K562 (cell line): ENCODE results near the gene RAD54L. TPM values are rescaled to one million over a fixed set of nuclear protein-coding genes. Genes with fewer than 3 reads are reported as not detected.
A peak's percentile ranks its signal among the peaks of the same experiment; 100 is the strongest.

Experiments used
- FOXK1 ChIP-seq: sonication (generic); formaldehyde crosslinking; IDR thresholded peaks from 2 replicates; pipeline ENCODE4 v1.8.0; 2022; ENCODE audit warnings: missing genetic modification reagents, mild to moderate bottlenecking, borderline replicate concordance
- GATAD2A ChIP-seq: fragments of 450-650 bp; IDR thresholded peaks from 2 replicates; pipeline ENCODE4 v1.6.1; 2017
- HIVEP1 ChIP-seq: fragments of 250-450 bp; sonication (Bioruptor Pico); IDR thresholded peaks from 2 replicates; pipeline ENCODE4 v1.4.0; 2020; ENCODE audit warnings: mild to moderate bottlenecking
- HNRNPUL1 ChIP-seq: fragments of 200-400 bp; formaldehyde crosslinking; IDR thresholded peaks from 2 replicates; pipeline ENCODE4 v1.6.1; 2017; ENCODE audit warnings: low read length
- IFI16 ChIP-seq: fragments of 250-450 bp; sonication (Bioruptor Pico); IDR thresholded peaks from 2 replicates; pipeline ENCODE4 v2.1.2; 2022; ENCODE audit warnings: mild to moderate bottlenecking, inconsistent platforms
- L3MBTL2 ChIP-seq: fragments of 450-650 bp; IDR thresholded peaks from 2 replicates; pipeline ENCODE4 v1.6.1; 2016; ENCODE audit warnings: mild to moderate bottlenecking, moderate library complexity
- MAZ ChIP-seq, 2 experiments: fragments of 450-650 bp in 1 of 2; sonication (generic) in 1 of 2; formaldehyde crosslinking; IDR thresholded peaks in 1 of 2; conservative IDR thresholded peaks in 1 of 2; 2 replicates each; pipeline versions ENCODE4 v1.4.0 to v1.5.0; 2020; ENCODE audit warnings: mild to moderate bottlenecking in 1 of 2, missing genetic modification reagents in 1 of 2
- MTA2 ChIP-seq: fragments of 450-650 bp; IDR thresholded peaks from 2 replicates; pipeline ENCODE4 v1.6.1; 2016; ENCODE audit warnings: low read depth
- NFE2 ChIP-seq: IDR thresholded peaks from 2 replicates; pipeline ENCODE4 v1.6.1; 2014; ENCODE audit warnings: antibody characterized with exemption, low read depth
- NONO ChIP-seq, 2 experiments: fragments of 200-400 bp in 1 of 2; fragments of 450-650 bp in 1 of 2; formaldehyde crosslinking in 1 of 2; IDR thresholded peaks; 2 replicates each; pipeline ENCODE4 v1.6.1; 2017; ENCODE audit warnings: low read depth in 2 of 2, mild to moderate bottlenecking in 2 of 2, moderate library complexity in 2 of 2, low read length in 1 of 2
- PTBP1 ChIP-seq: fragments of 200-400 bp; formaldehyde crosslinking; IDR thresholded peaks from 2 replicates; pipeline ENCODE4 v1.6.1; 2017; ENCODE audit warnings: low read depth, low read length
- RAD21 ChIP-seq, 2 experiments: fragments of 250-450 bp in 1 of 2; fragments of 450-650 bp in 1 of 2; sonication (Bioruptor Pico) in 1 of 2; formaldehyde crosslinking in 1 of 2; IDR thresholded peaks in 1 of 2; conservative IDR thresholded peaks in 1 of 2; 2 replicates each; pipeline versions ENCODE4 v1.4.0 to v1.8.0; 2020 to 2022; ENCODE audit warnings: mild to moderate bottlenecking in 2 of 2, moderate library complexity in 1 of 2
- RB1 ChIP-seq: fragments of 450-650 bp; IDR thresholded peaks from 2 replicates; pipeline ENCODE4 v1.6.1; 2017; ENCODE audit warnings: low read depth, mild to moderate bottlenecking
- RBBP5 ChIP-seq: fragments of 200-600 bp; sonication (generic); IDR thresholded peaks from 2 replicates; pipeline ENCODE4 v1.6.1; 2012; ENCODE audit warnings: borderline replicate concordance, mild to moderate bottlenecking, low read length, control low read depth, inconsistent platforms; ENCODE audit not compliant: insufficient read depth, poor library complexity, severe bottlenecking
- RBM14 ChIP-seq: fragments of 200-400 bp; formaldehyde crosslinking; IDR thresholded peaks from 2 replicates; pipeline ENCODE4 v1.6.1; 2018; ENCODE audit warnings: low read depth, mild to moderate bottlenecking, low read length, moderate library complexity, borderline replicate concordance; ENCODE audit not compliant: insufficient read depth
- RBM22 ChIP-seq: fragments of 200-400 bp; formaldehyde crosslinking; IDR thresholded peaks from 2 replicates; pipeline ENCODE4 v1.6.1; 2018; ENCODE audit warnings: low read length, low read depth; ENCODE audit not compliant: poor library complexity, severe bottlenecking
- SIN3A ChIP-seq, 2 experiments: fragments of 150-350 bp in 1 of 2; IDR thresholded peaks; 2 replicates each; pipeline ENCODE4 v1.6.1; 2011 to 2016; ENCODE audit warnings: borderline replicate concordance in 2 of 2, low read depth in 2 of 2, low read length in 2 of 2, mild to moderate bottlenecking in 2 of 2, moderate library complexity in 2 of 2; ENCODE audit not compliant: control insufficient read depth in 1 of 2
- ZBTB17 ChIP-seq: fragments of 450-650 bp; formaldehyde crosslinking; IDR thresholded peaks from 2 replicates; pipeline ENCODE4 v1.4.0; 2020; ENCODE audit warnings: mild to moderate bottlenecking
- polyA plus RNA-seq, 8 experiments: library from polyadenylated mRNA; depleted of rRNA in 4 of 8; stranded (reverse) in 5 of 8; unstranded in 3 of 8; fragments of >200 nt; fragmentation: Nextera tagmentation in 2 of 8; fragmentation: Illumina TruSeq in 1 of 8; extraction: Ambion mirVana in 2 of 8; extraction: Trizol in 1 of 8; gene quantifications; 2 replicates each; pipeline versions ENCODE4 v1.2.1 to v1.2.3, GENCODE V29; 2011 to 2014; ENCODE audit warnings: inconsistent platforms in 1 of 8, missing spikeins in 1 of 8
- total RNA-seq, 7 experiments: library from RNA; depleted of rRNA in 6 of 7; stranded (reverse); fragments of >200 nt in 6 of 7; fragmentation: Illumina TruSeq in 2 of 7; extraction: Trizol in 2 of 7; gene quantifications; 2 replicates each; pipeline versions ENCODE4 v1.2.1 to v1.2.3, GENCODE V29; 2011 to 2021; ENCODE audit warnings: low replicate concordance in 1 of 7
- TF ChIP-seq, protein P1 (sequence below): IDR thresholded peaks from 2 replicates; pipeline ENCODE4 v1.6.1; 2011; ENCODE audit not compliant: insufficient read length; ENCODE audit errors: extremely low read depth
- TF ChIP-seq, protein P2 (sequence below): fragments of 150-350 bp; IDR thresholded peaks from 2 replicates; pipeline ENCODE4 v1.6.1; 2014; ENCODE audit warnings: low read depth, mild to moderate bottlenecking, low read length, borderline replicate concordance

The RAD54L gene
- total and polyA plus RNA-seq, 9 of the 15 experiments (the other 6 are each of a cell fraction or from before 2014, with no cell fraction given) = 17.9 to 92.3 (median 37.5) TPM

DNA sequence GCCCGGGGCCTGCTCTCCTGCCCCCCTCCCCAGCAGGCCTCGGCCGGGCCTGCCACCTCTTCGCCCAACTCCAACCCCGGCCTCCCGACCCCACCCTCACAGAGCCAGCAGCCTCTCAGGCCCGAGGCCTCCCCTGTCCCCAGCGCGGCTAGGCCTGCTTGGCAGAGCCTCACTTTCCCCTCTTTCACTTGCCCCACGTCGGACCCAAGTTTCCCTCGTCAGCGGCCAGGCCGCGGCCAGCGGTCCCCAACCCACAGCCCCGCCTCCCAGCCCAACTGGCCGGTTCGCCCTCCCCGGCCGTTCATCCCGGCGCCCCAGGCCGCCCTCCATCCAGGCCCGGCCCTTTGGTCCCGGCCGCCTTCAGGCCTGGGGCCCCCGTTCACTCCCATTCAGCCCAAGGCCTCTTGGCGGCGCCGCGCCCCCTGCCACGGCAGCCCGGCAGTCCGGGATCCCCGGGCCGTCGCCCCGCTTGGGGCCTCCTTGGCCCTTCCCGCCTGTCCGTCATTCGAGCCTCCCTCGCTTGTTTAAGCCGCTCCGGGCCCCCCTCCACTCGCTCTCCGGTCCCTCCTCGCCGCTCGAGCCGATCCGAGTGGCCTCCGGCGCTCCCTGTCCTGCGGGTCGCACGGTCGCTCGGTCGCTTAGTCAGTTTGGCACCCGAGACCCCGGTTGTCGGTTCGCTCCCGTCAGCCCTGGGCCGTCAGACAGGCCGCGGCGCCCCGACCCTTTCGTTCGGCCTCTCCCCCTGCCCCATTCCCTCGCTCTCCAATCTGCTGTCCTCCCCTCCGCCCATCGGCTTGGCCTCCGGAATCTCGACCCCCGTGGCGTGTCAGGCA, 54.5 kb downstream of the RAD54L start (continued):
- TF ChIP-seq MAZ (CRISPR knock-in tag; conservative IDR thresholded peaks at IDR 0.05 in 1 of 2, IDR thresholded peaks at IDR 0.05 in 1 of 2) (peak in 1 of 2 experiments; percentile 65; a peak in 1 of 4 replicates), SIN3A (IDR thresholded peaks at IDR 0.05; ENCODE audit: borderline replicate concordance in 2 of 2, control insufficient read depth in 1 of 2, low read depth in 2 of 2, low read length in 2 of 2) (peak in 1 of 2 experiments; percentile 70; a peak in 1 of 4 replicates), RBM14 (0 out of 2 replicates have a peak, but pooled peaks have one; percentile 67), ZBTB17 (CRISPR knock-in tag) (peak; percentile 56; the same call in 1 of the 2 replicates), FOXK1 (CRISPR knock-in tag) (peak; percentile 86; the same call in 1 of the 2 replicates), PTBP1 (no peak), NFE2 (no peak), RB1 (peak; percentile 62; the same call in 1 of the 2 replicates), RBM22 (peak; percentile 81), IFI16 (no peak), RAD21 (CRISPR knock-in tag; conservative IDR thresholded peaks at IDR 0.05 in 1 of 2, IDR thresholded peaks at IDR 0.05 in 1 of 2) (peak; percentile 30 to 45), GATAD2A (0 out of 2 replicates have a peak, but pooled peaks have one; percentile 2), HNRNPUL1 (no peak), MTA2 (no peak), HIVEP1 (CRISPR knock-in tag) (no peak), L3MBTL2 (peak; percentile 83), RBBP5 (peak; percentile 73), NONO (IDR thresholded peaks at IDR 0.05; ENCODE audit: low read depth in 2 of 2, low read length in 1 of 2) (0 out of 4 replicates have a peak, but pooled peaks have one; percentile 18 to 33)
- TF ChIP-seq, protein P1, sequence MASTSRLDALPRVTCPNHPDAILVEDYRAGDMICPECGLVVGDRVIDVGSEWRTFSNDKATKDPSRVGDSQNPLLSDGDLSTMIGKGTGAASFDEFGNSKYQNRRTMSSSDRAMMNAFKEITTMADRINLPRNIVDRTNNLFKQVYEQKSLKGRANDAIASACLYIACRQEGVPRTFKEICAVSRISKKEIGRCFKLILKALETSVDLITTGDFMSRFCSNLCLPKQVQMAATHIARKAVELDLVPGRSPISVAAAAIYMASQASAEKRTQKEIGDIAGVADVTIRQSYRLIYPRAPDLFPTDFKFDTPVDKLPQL = no peak
- TF ChIP-seq, protein P2, sequence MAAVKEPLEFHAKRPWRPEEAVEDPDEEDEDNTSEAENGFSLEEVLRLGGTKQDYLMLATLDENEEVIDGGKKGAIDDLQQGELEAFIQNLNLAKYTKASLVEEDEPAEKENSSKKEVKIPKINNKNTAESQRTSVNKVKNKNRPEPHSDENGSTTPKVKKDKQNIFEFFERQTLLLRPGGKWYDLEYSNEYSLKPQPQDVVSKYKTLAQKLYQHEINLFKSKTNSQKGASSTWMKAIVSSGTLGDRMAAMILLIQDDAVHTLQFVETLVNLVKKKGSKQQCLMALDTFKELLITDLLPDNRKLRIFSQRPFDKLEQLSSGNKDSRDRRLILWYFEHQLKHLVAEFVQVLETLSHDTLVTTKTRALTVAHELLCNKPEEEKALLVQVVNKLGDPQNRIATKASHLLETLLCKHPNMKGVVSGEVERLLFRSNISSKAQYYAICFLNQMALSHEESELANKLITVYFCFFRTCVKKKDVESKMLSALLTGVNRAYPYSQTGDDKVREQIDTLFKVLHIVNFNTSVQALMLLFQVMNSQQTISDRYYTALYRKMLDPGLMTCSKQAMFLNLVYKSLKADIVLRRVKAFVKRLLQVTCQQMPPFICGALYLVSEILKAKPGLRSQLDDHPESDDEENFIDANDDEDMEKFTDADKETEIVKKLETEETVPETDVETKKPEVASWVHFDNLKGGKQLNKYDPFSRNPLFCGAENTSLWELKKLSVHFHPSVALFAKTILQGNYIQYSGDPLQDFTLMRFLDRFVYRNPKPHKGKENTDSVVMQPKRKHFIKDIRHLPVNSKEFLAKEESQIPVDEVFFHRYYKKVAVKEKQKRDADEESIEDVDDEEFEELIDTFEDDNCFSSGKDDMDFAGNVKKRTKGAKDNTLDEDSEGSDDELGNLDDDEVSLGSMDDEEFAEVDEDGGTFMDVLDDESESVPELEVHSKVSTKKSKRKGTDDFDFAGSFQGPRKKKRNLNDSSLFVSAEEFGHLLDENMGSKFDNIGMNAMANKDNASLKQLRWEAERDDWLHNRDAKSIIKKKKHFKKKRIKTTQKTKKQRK = no peak
